H9 (cell line): Measurements from ENCODE around the gene C1QTNF1. TPM values are rescaled to one million over a fixed set of nuclear protein-coding genes. Genes with fewer than 3 reads are reported as not detected.

Experiments
- DNase-seq: peaks from one replicate; pipeline ENCODE4 v3.0.0-alpha.2; 2017
- H2AFZ ChIP-seq: one replicate; pipeline ENCODE4 v1.6.1; 2013; ENCODE audit warnings: mild to moderate bottlenecking, low read length, control low read depth, moderate library complexity
- H2AK5ac ChIP-seq: 2 replicates; pipeline ENCODE4 v1.6.1; 2013; ENCODE audit warnings: low read length, control low read depth, mixed read lengths; ENCODE audit not compliant: insufficient read length
- H2BK120ac ChIP-seq: one replicate; pipeline ENCODE4 v1.6.1; 2013; ENCODE audit warnings: low read depth, mild to moderate bottlenecking, low read length, control low read depth, inconsistent platforms; ENCODE audit not compliant: poor library complexity, severe bottlenecking
- H2BK12ac ChIP-seq: 2 replicates; pipeline ENCODE4 v1.6.1; 2013; ENCODE audit warnings: low read length, control low read depth, mixed read lengths, low read depth; ENCODE audit not compliant: insufficient read length
- H2BK15ac ChIP-seq: 2 replicates; pipeline ENCODE4 v1.6.1; 2013; ENCODE audit warnings: low read depth, low read length, control low read depth
- H2BK20ac ChIP-seq: one replicate; pipeline ENCODE4 v1.6.1; 2013; ENCODE audit warnings: low read depth, mild to moderate bottlenecking, low read length, control low read depth, inconsistent platforms; ENCODE audit not compliant: poor library complexity, severe bottlenecking
- H2BK5ac ChIP-seq: 2 replicates; pipeline ENCODE4 v1.6.1; 2013; ENCODE audit warnings: low read length, control low read depth, mixed read lengths; ENCODE audit not compliant: insufficient read length
- H3K14ac ChIP-seq: 2 replicates; pipeline ENCODE4 v1.6.1; 2013; ENCODE audit warnings: low read length, control low read depth; ENCODE audit not compliant: insufficient read depth
- H3K18ac ChIP-seq: 2 replicates; pipeline ENCODE4 v1.6.1; 2013; ENCODE audit warnings: low read depth, mild to moderate bottlenecking, mixed read lengths, low read length, control low read depth; ENCODE audit not compliant: insufficient read length
- H3K23ac ChIP-seq: 2 replicates; pipeline ENCODE4 v1.6.1; 2013; ENCODE audit warnings: low read length, control low read depth, mixed read lengths, low read depth; ENCODE audit not compliant: insufficient read length
- H3K23me2 ChIP-seq: 2 replicates; pipeline ENCODE4 v1.6.1; 2013; ENCODE audit warnings: low read depth, mild to moderate bottlenecking, mixed read lengths, low read length, control low read depth; ENCODE audit not compliant: insufficient read length, poor library complexity, severe bottlenecking
- H3K27ac ChIP-seq: 2 replicates; pipeline ENCODE4 v1.5.1; 2013; ENCODE audit warnings: low read length, control low read depth, mixed read lengths, low read depth; ENCODE audit not compliant: insufficient read length
- H3K27me3 ChIP-seq: 2 replicates; pipeline ENCODE4 v1.6.1; 2013; ENCODE audit warnings: low read length, control low read depth, inconsistent platforms; ENCODE audit not compliant: insufficient read depth
- H3K4ac ChIP-seq: 2 replicates; pipeline ENCODE4 v1.6.1; 2013; ENCODE audit warnings: low read depth, mild to moderate bottlenecking, control low read depth, inconsistent platforms, low read length, moderate library complexity
- H3K4me1 ChIP-seq: 2 replicates; pipeline ENCODE4 v1.6.1; 2013; ENCODE audit warnings: low read length, control low read depth, inconsistent platforms; ENCODE audit not compliant: insufficient read depth
- H3K4me2 ChIP-seq: 2 replicates; pipeline ENCODE4 v1.6.1; 2013; ENCODE audit warnings: low read length, control low read depth, mixed read lengths; ENCODE audit not compliant: insufficient read length, insufficient read depth
- H3K56ac ChIP-seq: 2 replicates; pipeline ENCODE4 v1.6.1; 2013; ENCODE audit warnings: low read depth, mild to moderate bottlenecking, mixed read lengths, low read length, control low read depth; ENCODE audit not compliant: insufficient read length
- H3K79me1 ChIP-seq: 2 replicates; pipeline ENCODE4 v1.6.1; 2013; ENCODE audit warnings: low read depth, mild to moderate bottlenecking, moderate library complexity, low read length, control low read depth, inconsistent platforms; ENCODE audit not compliant: insufficient read depth, poor library complexity, severe bottlenecking
- H3K79me2 ChIP-seq: 2 replicates; pipeline ENCODE4 v1.6.1; 2013; ENCODE audit warnings: low read length, control low read depth, inconsistent platforms; ENCODE audit not compliant: insufficient read depth
- H3K9ac ChIP-seq: 2 replicates; pipeline ENCODE4 v1.6.1; 2013; ENCODE audit warnings: low read length, control low read depth, mixed read lengths; ENCODE audit not compliant: insufficient read length; ENCODE audit errors: extremely low read depth
- H3K9me3 ChIP-seq: one replicate; pipeline ENCODE4 v1.6.1; 2013; ENCODE audit warnings: low read depth, low read length, inconsistent platforms; ENCODE audit not compliant: control insufficient read depth
- H3T11ph ChIP-seq: one replicate; pipeline ENCODE4 v1.6.1; 2013; ENCODE audit warnings: mild to moderate bottlenecking, low read length, control low read depth, inconsistent platforms
- H4K20me1 ChIP-seq: one replicate; pipeline ENCODE4 v1.6.1; 2013; ENCODE audit not compliant: control insufficient read depth, insufficient read length, insufficient read depth
- H4K5ac ChIP-seq: 2 replicates; pipeline ENCODE4 v1.6.1; 2013; ENCODE audit warnings: low read depth, mild to moderate bottlenecking, mixed read lengths, low read length, control low read depth; ENCODE audit not compliant: insufficient read length
- H4K8ac ChIP-seq: replicated peaks from 2 replicates; pipeline ENCODE4 v1.6.1; 2013; ENCODE audit warnings: low read length, control low read depth, mixed read lengths, low read depth; ENCODE audit not compliant: insufficient read length
- H4K91ac ChIP-seq: 2 replicates; pipeline ENCODE4 v1.6.1; 2013; ENCODE audit warnings: low read depth, mild to moderate bottlenecking, moderate library complexity, mixed read lengths, low read length, control low read depth; ENCODE audit not compliant: insufficient read length
- H3K27ac Mint-ChIP-seq, 3 experiments: 2 replicates in 2 of 3; 3 replicates in 1 of 3; pipeline ENCODE4 v1.8.0; 2020 to 2021; ENCODE audit warnings: mixed read lengths in 3 of 3, mild to moderate bottlenecking in 1 of 3, moderate library complexity in 1 of 3
- H3K27me3 Mint-ChIP-seq: 2 replicates; pipeline ENCODE4 v1.8.0; 2021; ENCODE audit warnings: low read depth, mild to moderate bottlenecking, moderate library complexity, mixed read lengths
- H3K36me3 Mint-ChIP-seq, 3 experiments: 2 replicates in 2 of 3; 3 replicates in 1 of 3; pipeline ENCODE4 v1.8.0; 2020 to 2021; ENCODE audit warnings: low read depth in 3 of 3, mixed read lengths in 3 of 3; ENCODE audit not compliant: insufficient read depth in 1 of 3
- H3K4me1 Mint-ChIP-seq, 2 experiments: 2 replicates each; pipeline ENCODE4 v1.8.0; 2020; ENCODE audit warnings: mixed read lengths in 2 of 2
- H3K4me3 Mint-ChIP-seq, 2 experiments: 2 replicates in 1 of 2; 3 replicates in 1 of 2; pipeline ENCODE4 v1.8.0; 2020 to 2021; ENCODE audit warnings: mild to moderate bottlenecking in 2 of 2, mixed read lengths in 2 of 2, moderate library complexity in 1 of 2
- H3K9me3 Mint-ChIP-seq, 2 experiments: 2 replicates in 1 of 2; 3 replicates in 1 of 2; pipeline ENCODE4 v1.8.0; 2020; ENCODE audit warnings: mild to moderate bottlenecking in 2 of 2, mixed read lengths in 2 of 2, moderate library complexity in 1 of 2
- CTCF ChIP-seq: fragments of 200-600 bp; sonication (generic); conservative IDR thresholded peaks from 3 replicates; pipeline ENCODE4 v1.8.0; 2021; ENCODE audit warnings: antibody characterized with exemption, mild to moderate bottlenecking
- WGBS: extraction: QIAGEN DNeasy Blood & Tissue Kit; methylation state at CpG from one replicate; pipeline ENCODE4 v1.1.7; 2013; ENCODE audit warnings: missing lambda C conversion rate, low lambda C conversion rate, mixed read lengths; ENCODE audit not compliant: insufficient read length; ENCODE audit errors: extremely low coverage; 5-methylcytosine and 5-hydroxymethylcytosine counted together
- total RNA-seq: library from RNA; stranded (reverse); gene quantifications from 2 replicates; pipeline ENCODE4 v1.2.1, GENCODE V29; 2021

Gene C1QTNF1
- total RNA-seq, 1 experiment from 2014 or later: 0.96 TPM

- H3K23me2 ChIP-seq: no peaks in the 10 kb centered on the region
- H3K27ac Mint-ChIP-seq: no peak overlapping the region
- WGBS: no CpG with 5 or more reads among the region's 10 CpGs
- H3K4me1 Mint-ChIP-seq: peaks cover 2% of the 10 kb centered on the region in 2 experiments; a peak in 3 of 4 replicates
- no peak overlapping the region for H4K5ac ChIP-seq
- H3T11ph ChIP-seq: no peak overlapping the region
- H3K9me3 Mint-ChIP-seq: no peaks in the 10 kb centered on the region
- H4K91ac ChIP-seq: no peak overlapping the region
- H3K4me1 ChIP-seq: no peaks in the 10 kb centered on the region
- no peak overlapping the region for H3K18ac ChIP-seq
- H3K56ac ChIP-seq: no peak overlapping the region
- H2BK120ac ChIP-seq: no peak overlapping the region
- H3K4me3 Mint-ChIP-seq: no peak overlapping the region
- no peak overlapping the region for H3K23ac ChIP-seq
- no peaks in the 10 kb centered on the region for H3K27me3 ChIP-seq
- H2BK20ac ChIP-seq: no peak overlapping the region
- peaks cover 21% of the 10 kb centered on the region for H3K27me3 Mint-ChIP-seq
- no peak overlapping the region for H3K9ac ChIP-seq
- H2AFZ ChIP-seq: peak overlapping the region; percentile 100
- H3K4me2 ChIP-seq: no peak overlapping the region
- no peaks in the 10 kb centered on the region for H3K36me3 Mint-ChIP-seq
- H4K8ac ChIP-seq: no peak overlapping the region
- no peak overlapping the region for H3K27ac ChIP-seq
- H2BK12ac ChIP-seq: no peak overlapping the region
- no peak overlapping the region for H3K4ac ChIP-seq
- H4K20me1 ChIP-seq: no peaks in the 10 kb centered on the region
- H3K14ac ChIP-seq: no peak overlapping the region
- TF ChIP-seq CTCF: peak; percentile 87
- no peak overlapping the region for H2BK15ac ChIP-seq
- no peaks in the 10 kb centered on the region for H3K79me1 ChIP-seq
- H2BK5ac ChIP-seq: no peak overlapping the region
- peak; percentile 73 for DNase-seq
- no peaks in the 10 kb centered on the region for H3K9me3 ChIP-seq
- no peak overlapping the region for H2AK5ac ChIP-seq
- H3K79me2 ChIP-seq: no peaks in the 10 kb centered on the region
Measured at GRCh38 chr17:79065105-79065670, 41.2 kb downstream of the C1QTNF1 start.
